C4-2B (cell line): ENCODE measurements around the gene NKX3-2.

Experiments used
- H3K27ac ChIP-seq: fragments of 450-650 bp; 2 replicates; pipeline ENCODE4 v1.5.1; 2017
- CTCF ChIP-seq: fragments of 450-650 bp; conservative IDR thresholded peaks from 2 replicates; pipeline ENCODE4 v1.5.1; 2017; ENCODE audit warnings: mild to moderate bottlenecking
- ZFX ChIP-seq: fragments of 450-650 bp; IDR thresholded peaks from 2 replicates; pipeline ENCODE4 v1.6.1; 2017

The NKX3-2 gene

GRCh38 chr4:13514722-13515121 is 29.6 kb downstream of the NKX3-2 start:
- no peak overlapping the region for H3K27ac ChIP-seq
- TF ChIP-seq ZFX (no peak), CTCF (no peak)

GRCh38 chr4:13511101-13511500 is 33.2 kb downstream of the NKX3-2 start:
- no peak overlapping the region for H3K27ac ChIP-seq
- TF ChIP-seq ZFX (no peak), CTCF (no peak)

GRCh38 chr4:13509442-13509841 is 34.9 kb downstream of the NKX3-2 start:
- no peak overlapping the region for H3K27ac ChIP-seq
- TF ChIP-seq CTCF, result no peak
- no peak for TF ChIP-seq ZFX

- H3K27ac ChIP-seq, result no peak overlapping the region
- no peak for TF ChIP-seq CTCF
- TF ChIP-seq ZFX, result no peak
These were observed 39.9 kb downstream of the NKX3-2 start for GRCh38 chr4:13504374-13504773.

- no peak for TF ChIP-seq ZFX
- no peak for TF ChIP-seq CTCF
- no peak overlapping the region for H3K27ac ChIP-seq
These were observed 45.8 kb downstream of the NKX3-2 start for GRCh38 chr4:13498469-13498868.

- no peak overlapping the region for H3K27ac ChIP-seq
- TF ChIP-seq ZFX (no peak), CTCF (no peak)
These were observed 47.7 kb downstream of the NKX3-2 start for GRCh38 chr4:13496605-13497004.

- no peak overlapping the region for H3K27ac ChIP-seq
- no peak for TF ChIP-seq CTCF
- no peak for TF ChIP-seq ZFX
These were observed 48.6 kb downstream of the NKX3-2 start for GRCh38 chr4:13495753-13496152.
